Measurements from ENCODE around the gene GPHN. TPM values are rescaled to one million over a fixed set of nuclear protein-coding genes. Genes with fewer than 3 reads are reported as not detected.
A peak's percentile ranks its signal among the peaks of the same experiment; 100 is the strongest.

GPHN gene
- 10 to 100 TPM; 18.1 to 21.2 TPM for total RNA-seq

GRCh38 chr14:66507722-66508546 is at the start of gene GPHN:
TSS of gene GPHN (plus strand) at chr14:66508147.
- H3K9me3 Mint-ChIP-seq = no peaks in the 10 kb centered on the region
- peak; percentile 89 to 90 for ATAC-seq (replicated peaks in 1 of 2)

GRCh38 chr14:66459603-66460002 is 48.3 kb upstream of the GPHN start:
- H3K4me3 Mint-ChIP-seq = no peak overlapping the region

More at GRCh38 chr14:66507722-66508546, at the start of gene GPHN:
- H3K27ac Mint-ChIP-seq = peak within 1 kb of the TSS; percentile 43
- H3K27me3 Mint-ChIP-seq (ENCODE audit: low read depth) = peaks cover 20% of the 10 kb centered on the region
- peaks cover 36% of the 10 kb centered on the region for H3K4me1 Mint-ChIP-seq (ENCODE audit: low read depth)
- H3K36me3 Mint-ChIP-seq (ENCODE audit: insufficient read depth in 2 of 2) = no peaks in the 10 kb centered on the region
- peak; percentile 89 to 90 for DNase-seq
- H3K4me3 Mint-ChIP-seq = peak within 1 kb of the TSS; percentile 81 to 97

GRCh38 chr14:66464261-66464660 is 43.7 kb upstream of the GPHN start:
- no peak for DNase-seq

More at GRCh38 chr14:66459603-66460002, 48.3 kb upstream of the GPHN start:
- no peak for DNase-seq
- Mint-ChIP-seq H3K36me3 (ENCODE audit: insufficient read depth in 2 of 2) (peaks cover 0 to 4% of the 10 kb centered on the region in 2 donors), H3K27ac (no peak overlapping the region), H3K27me3 (ENCODE audit: low read depth) (no peaks in the 10 kb centered on the region), H3K9me3 (peaks cover 0 to 2% of the 10 kb centered on the region in 2 donors), H3K4me1 (ENCODE audit: low read depth) (no peaks in the 10 kb centered on the region)
- no peak for ATAC-seq (replicated peaks in 1 of 2)

GRCh38 chr14:66468778-66469367 is 39.1 kb upstream of the GPHN start:
- Mint-ChIP-seq H3K4me3 (no peak overlapping the region), H3K27me3 (ENCODE audit: low read depth) (no peaks in the 10 kb centered on the region), H3K27ac (no peak overlapping the region), H3K4me1 (ENCODE audit: low read depth) (no peaks in the 10 kb centered on the region), H3K9me3 (peaks cover 3% of the 10 kb centered on the region in 2 donors), H3K36me3 (ENCODE audit: insufficient read depth in 2 of 2) (peaks cover 0 to 10% of the 10 kb centered on the region in 2 donors)
- DNase-seq = no peak
- ATAC-seq (replicated peaks in 1 of 2) = no peak

More at GRCh38 chr14:66464261-66464660, 43.7 kb upstream of the GPHN start:
- no peak overlapping the region for H3K4me3 Mint-ChIP-seq
- no peaks in the 10 kb centered on the region for H3K4me1 Mint-ChIP-seq (ENCODE audit: low read depth)
- no peak overlapping the region for H3K27ac Mint-ChIP-seq
- H3K9me3 Mint-ChIP-seq = no peaks in the 10 kb centered on the region
- H3K36me3 Mint-ChIP-seq (ENCODE audit: insufficient read depth in 2 of 2) = peaks cover 0 to 2% of the 10 kb centered on the region in 2 donors
- ATAC-seq (replicated peaks in 1 of 2) = no peak
- H3K27me3 Mint-ChIP-seq (ENCODE audit: low read depth) = no peaks in the 10 kb centered on the region

- ATAC-seq (replicated peaks in 1 of 2) = no peak
Observed at GRCh38 chr14:66471584-66471983, 36.4 kb upstream of the GPHN start.

GRCh38 chr14:66472251-66472650 is 35.7 kb upstream of the GPHN start:
- no peak overlapping the region for H3K27ac Mint-ChIP-seq
- H3K27me3 Mint-ChIP-seq (ENCODE audit: low read depth) = no peaks in the 10 kb centered on the region
- no peak for ATAC-seq (replicated peaks in 1 of 2)
- DNase-seq = no peak
- H3K9me3 Mint-ChIP-seq = peaks cover 3% of the 10 kb centered on the region in 2 donors
- H3K36me3 Mint-ChIP-seq (ENCODE audit: insufficient read depth in 2 of 2) = peaks cover 0 to 10% of the 10 kb centered on the region in 2 donors
- H3K4me1 Mint-ChIP-seq (ENCODE audit: low read depth) = no peaks in the 10 kb centered on the region
- no peak overlapping the region for H3K4me3 Mint-ChIP-seq

More at GRCh38 chr14:66471584-66471983, 36.4 kb upstream of the GPHN start:
- H3K27me3 Mint-ChIP-seq (ENCODE audit: low read depth) = no peaks in the 10 kb centered on the region
- no peak for DNase-seq
- H3K27ac Mint-ChIP-seq = no peak overlapping the region
- H3K4me1 Mint-ChIP-seq (ENCODE audit: low read depth) = no peaks in the 10 kb centered on the region
- peaks cover 0 to 10% of the 10 kb centered on the region in 2 donors for H3K36me3 Mint-ChIP-seq (ENCODE audit: insufficient read depth in 2 of 2)
- H3K9me3 Mint-ChIP-seq = peaks cover 3% of the 10 kb centered on the region in 2 donors
- H3K4me3 Mint-ChIP-seq = no peak overlapping the region

- ATAC-seq (replicated peaks in 1 of 2) (no peak), DNase-seq (no peak)
- peaks cover 0 to 9% of the 10 kb centered on the region in 2 donors for H3K36me3 Mint-ChIP-seq (ENCODE audit: insufficient read depth in 2 of 2)
- no peaks in the 10 kb centered on the region for H3K4me1 Mint-ChIP-seq (ENCODE audit: low read depth)
- H3K27me3 Mint-ChIP-seq (ENCODE audit: low read depth) = no peaks in the 10 kb centered on the region
- no peak overlapping the region for H3K27ac Mint-ChIP-seq
- H3K9me3 Mint-ChIP-seq = peaks cover 3% of the 10 kb centered on the region in 2 donors
- no peak overlapping the region for H3K4me3 Mint-ChIP-seq
Observed at GRCh38 chr14:66473223-66473622, 34.7 kb upstream of the GPHN start.

- H3K9me3 Mint-ChIP-seq = peaks cover 2 to 3% of the 10 kb centered on the region in 2 donors
- H3K4me3 Mint-ChIP-seq = no peak overlapping the region
- H3K36me3 Mint-ChIP-seq (ENCODE audit: insufficient read depth in 2 of 2) = no peaks in the 10 kb centered on the region
- no peak for DNase-seq
- H3K27me3 Mint-ChIP-seq (ENCODE audit: low read depth) = no peaks in the 10 kb centered on the region
- H3K4me1 Mint-ChIP-seq (ENCODE audit: low read depth) = no peaks in the 10 kb centered on the region
- ATAC-seq (replicated peaks in 1 of 2) = no peak
- no peak overlapping the region for H3K27ac Mint-ChIP-seq
Observed at GRCh38 chr14:66476964-66477363, 31.0 kb upstream of the GPHN start.

- no peaks in the 10 kb centered on the region for H3K36me3 Mint-ChIP-seq (ENCODE audit: insufficient read depth in 2 of 2)
- H3K27me3 Mint-ChIP-seq (ENCODE audit: low read depth) = no peaks in the 10 kb centered on the region
- H3K9me3 Mint-ChIP-seq = no peaks in the 10 kb centered on the region
Observed at GRCh38 chr14:66477567-66477966, 30.4 kb upstream of the GPHN start.

GRCh38 chr14:66482873-66483272 is 25.1 kb upstream of the GPHN start:
- no peak for DNase-seq
- no peaks in the 10 kb centered on the region for H3K9me3 Mint-ChIP-seq
- H3K4me3 Mint-ChIP-seq = no peak overlapping the region
- H3K4me1 Mint-ChIP-seq (ENCODE audit: low read depth) = no peaks in the 10 kb centered on the region
- ATAC-seq (replicated peaks in 1 of 2) = no peak
- no peaks in the 10 kb centered on the region for H3K36me3 Mint-ChIP-seq (ENCODE audit: insufficient read depth in 2 of 2)
- no peaks in the 10 kb centered on the region for H3K27me3 Mint-ChIP-seq (ENCODE audit: low read depth)
- H3K27ac Mint-ChIP-seq = no peak overlapping the region

More at GRCh38 chr14:66477567-66477966, 30.4 kb upstream of the GPHN start:
- DNase-seq (no peak), ATAC-seq (replicated peaks in 1 of 2) (no peak)
- no peak overlapping the region for H3K27ac Mint-ChIP-seq
- no peaks in the 10 kb centered on the region for H3K4me1 Mint-ChIP-seq (ENCODE audit: low read depth)
- H3K4me3 Mint-ChIP-seq = no peak overlapping the region

- no peak overlapping the region for H3K4me3 Mint-ChIP-seq
- ATAC-seq (replicated peaks in 1 of 2) = no peak
- DNase-seq = no peak
- no peaks in the 10 kb centered on the region for H3K36me3 Mint-ChIP-seq (ENCODE audit: insufficient read depth in 2 of 2)
- H3K4me1 Mint-ChIP-seq (ENCODE audit: low read depth) = no peaks in the 10 kb centered on the region
- H3K27ac Mint-ChIP-seq = no peak overlapping the region
- no peaks in the 10 kb centered on the region for H3K27me3 Mint-ChIP-seq (ENCODE audit: low read depth)
- no peaks in the 10 kb centered on the region for H3K9me3 Mint-ChIP-seq
Observed at GRCh38 chr14:66483322-66483721, 24.6 kb upstream of the GPHN start.

GRCh38 chr14:66485029-66485428 is 22.9 kb upstream of the GPHN start:
- no peaks in the 10 kb centered on the region for H3K27me3 Mint-ChIP-seq (ENCODE audit: low read depth)
- H3K9me3 Mint-ChIP-seq = no peaks in the 10 kb centered on the region
- no peak for DNase-seq
- no peaks in the 10 kb centered on the region for H3K4me1 Mint-ChIP-seq (ENCODE audit: low read depth)
- no peak overlapping the region for H3K27ac Mint-ChIP-seq
- H3K36me3 Mint-ChIP-seq (ENCODE audit: insufficient read depth in 2 of 2) = no peaks in the 10 kb centered on the region
- ATAC-seq (replicated peaks in 1 of 2) = no peak
- H3K4me3 Mint-ChIP-seq = no peak overlapping the region

- H3K4me1 Mint-ChIP-seq (ENCODE audit: low read depth) = no peaks in the 10 kb centered on the region
- no peaks in the 10 kb centered on the region for H3K27me3 Mint-ChIP-seq (ENCODE audit: low read depth)
- H3K27ac Mint-ChIP-seq = no peak within 1 kb of the TSS
- H3K4me3 Mint-ChIP-seq = no peak within 1 kb of the TSS
- no peaks in the 10 kb centered on the region for H3K36me3 Mint-ChIP-seq (ENCODE audit: insufficient read depth in 2 of 2)
- ATAC-seq (replicated peaks in 1 of 2) = no peak
- DNase-seq = no peak
- no peaks in the 10 kb centered on the region for H3K9me3 Mint-ChIP-seq
Observed at GRCh38 chr14:66485910-66486421, 22.0 kb upstream of the GPHN start, which contains the start of gene CCDC196. TSS of gene CCDC196 (plus strand) at chr14:66486371. CDS start at chr14:66486503, 132 bp downstream.

All from activated T-cell treated with anti-CD3 and anti-CD28 coated beads, Interleukin-2, amount 50 U/mL, for 72 hours (primary cell).